GM03348 (cell line): ENCODE results near the gene CDK6.

Experiments used
- DNase-seq: peaks from one replicate; pipeline ENCODE4 v3.0.0; 2012; ENCODE audit warnings: low spot score

Gene CDK6

GRCh38 chr7:92793656-92794205 lies 42.6 kb downstream of the CDK6 start:
- no peak for DNase-seq

- DNase-seq: peak; percentile 79
Observed at GRCh38 chr7:92790992-92791391, 45.4 kb downstream of the CDK6 start.

DNA sequence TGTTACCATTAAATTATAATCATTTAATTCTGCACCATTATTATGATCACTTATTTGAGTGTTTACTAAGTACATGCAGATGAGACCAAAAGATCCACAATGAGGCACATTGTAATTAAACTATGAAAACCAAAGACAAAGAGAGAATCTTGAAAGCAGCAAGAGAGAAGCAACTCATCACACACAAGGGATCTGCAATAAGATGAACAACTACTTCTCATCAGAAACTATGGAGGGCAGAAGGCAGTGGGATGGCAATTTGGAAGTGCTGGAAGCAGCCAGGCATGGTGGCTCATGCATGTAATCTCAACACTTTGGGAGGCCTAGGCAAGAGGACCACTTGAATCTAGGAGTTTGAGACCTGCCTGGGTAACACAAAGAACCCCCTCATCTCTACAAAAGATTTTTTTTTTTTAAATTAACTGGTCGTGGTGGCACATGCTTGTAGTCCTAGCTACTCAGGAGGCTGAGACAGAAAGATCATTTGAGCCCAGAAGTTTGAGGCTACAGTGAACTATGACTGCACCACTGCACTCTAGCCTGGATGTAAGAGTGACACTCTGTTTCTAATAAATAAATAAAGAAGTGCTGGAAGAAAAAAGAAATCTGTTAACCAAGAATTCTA lies 47.7 kb downstream of the CDK6 start:
- no peak for DNase-seq

DNA sequence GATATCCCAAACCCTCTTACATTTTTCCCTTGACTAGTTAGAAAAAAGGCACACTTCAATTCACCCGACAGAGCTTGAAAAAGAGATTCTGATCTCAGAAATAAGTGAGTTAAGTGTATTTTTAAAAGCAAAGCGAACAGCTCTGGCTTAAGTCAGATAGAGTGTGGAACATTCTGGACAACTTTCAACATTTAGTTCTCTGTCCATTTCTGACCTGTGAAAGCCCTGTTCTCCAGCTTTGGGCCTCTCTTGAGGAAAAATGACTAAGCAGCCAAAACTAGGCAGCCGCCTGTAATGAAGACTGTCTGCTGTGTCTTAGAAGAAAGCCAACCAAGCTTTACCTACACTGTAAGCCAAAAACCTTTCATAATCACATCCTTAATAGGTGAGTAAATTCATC lies 50.5 kb downstream of the CDK6 start:
- peak; percentile 51 for DNase-seq

DNA sequence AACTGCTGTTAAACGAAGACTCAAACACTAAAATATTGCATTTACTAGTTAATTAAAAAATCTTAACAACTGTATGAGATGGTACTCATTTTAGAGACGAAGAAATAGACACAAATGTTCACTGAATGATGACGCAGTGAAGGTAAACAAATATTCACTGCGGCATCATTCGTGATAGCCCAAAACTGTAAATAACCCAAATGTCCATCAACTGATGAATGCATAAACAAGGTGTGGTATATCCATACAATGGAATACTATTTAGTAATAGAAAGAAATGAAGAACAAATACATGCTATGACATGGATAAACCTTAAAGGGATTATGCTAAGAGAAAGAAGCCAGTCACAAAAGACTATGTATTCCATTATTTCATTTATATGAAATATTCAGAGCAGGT lies 51.4 kb downstream of the CDK6 start:
- DNase-seq: no peak

- DNase-seq: no peak
Observed at GRCh38 chr7:92783260-92784201, 52.8 kb downstream of the CDK6 start.

- no peak for DNase-seq
Observed at GRCh38 chr7:92782855-92783254, 53.5 kb downstream of the CDK6 start.

DNA sequence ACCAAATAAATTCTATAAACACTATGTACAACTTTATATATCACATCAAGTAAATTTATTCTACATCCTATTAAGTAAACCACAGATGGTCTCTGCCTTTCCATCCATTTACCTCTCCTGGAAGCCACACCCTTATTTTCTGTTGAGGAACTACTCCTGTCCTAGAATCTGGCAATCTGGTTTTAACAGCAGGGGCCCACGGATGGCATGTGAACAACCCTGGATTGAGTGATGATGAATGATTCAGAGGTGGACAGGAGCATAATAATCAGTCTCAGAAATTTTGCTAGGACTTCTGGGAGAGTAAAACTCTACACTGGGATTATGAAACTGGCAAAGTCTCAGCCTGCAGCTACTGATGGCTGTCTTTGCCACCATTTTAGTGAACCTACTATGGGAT lies 54.1 kb downstream of the CDK6 start:
- no peak for DNase-seq

- no peak for DNase-seq
Observed at GRCh38 chr7:92781117-92781720, 55.2 kb downstream of the CDK6 start.

DNA sequence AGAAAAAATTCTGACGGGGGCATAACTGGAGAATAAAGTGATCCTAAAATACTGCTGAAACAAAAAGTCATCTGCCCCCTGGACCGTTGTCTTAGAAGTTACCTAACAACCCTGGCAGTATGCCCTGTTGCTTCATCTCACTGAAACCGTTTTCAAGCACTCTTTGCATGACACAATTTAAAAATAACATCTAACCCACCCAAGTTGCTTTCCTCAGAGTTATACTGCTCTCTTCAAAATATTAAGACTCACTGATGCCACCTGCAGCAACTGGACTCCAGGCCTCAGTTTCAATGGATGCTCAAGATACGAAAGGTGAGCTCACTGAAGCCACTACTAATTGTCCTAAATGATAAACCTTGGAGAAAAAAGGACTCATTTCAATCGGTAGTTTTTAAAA lies 57.4 kb downstream of the CDK6 start:
- peak; percentile 46 for DNase-seq

DNA sequence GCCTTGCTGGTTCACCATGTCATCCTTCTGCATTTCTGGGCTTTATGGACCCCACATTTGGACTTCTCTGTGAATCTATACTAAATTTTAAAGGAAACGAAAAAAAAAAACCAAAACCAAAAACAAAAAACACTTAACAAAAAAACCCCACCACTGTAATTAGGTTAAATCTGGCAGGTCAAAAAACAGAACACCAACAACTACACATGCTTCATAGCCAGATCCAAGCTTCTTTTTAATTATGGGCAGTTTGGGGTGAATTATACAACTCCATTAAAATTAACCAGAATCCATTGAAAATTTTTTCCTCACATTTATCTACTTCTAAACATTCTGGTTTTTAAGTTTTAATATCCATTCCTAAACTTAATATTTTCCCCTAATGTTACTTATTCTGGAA lies 58.4 kb downstream of the CDK6 start:
- DNase-seq: no peak

DNA sequence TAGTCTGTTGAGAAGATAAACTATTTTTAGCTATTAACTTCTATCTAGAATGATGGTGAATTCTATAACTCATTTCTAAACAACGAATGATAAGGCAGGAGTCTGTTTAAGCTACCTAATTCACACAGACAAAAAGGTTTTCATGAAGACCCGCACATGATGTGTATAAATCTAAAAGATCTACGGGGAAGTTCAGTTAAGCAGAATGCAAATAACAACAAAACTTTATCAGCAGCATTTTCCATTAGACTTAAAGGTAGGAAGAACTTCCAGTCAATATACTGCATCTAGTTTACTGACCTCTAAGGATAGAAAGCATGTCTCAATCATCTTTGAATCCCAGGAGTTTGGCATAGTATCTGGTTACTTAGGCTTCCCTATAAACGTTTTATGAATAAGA lies 62.6 kb downstream of the CDK6 start:
- DNase-seq: no peak

- DNase-seq: no peak
Observed at GRCh38 chr7:92769844-92770243, 66.5 kb downstream of the CDK6 start.

- DNase-seq: no peak
Observed at GRCh38 chr7:92769394-92769699, 67.0 kb downstream of the CDK6 start.

DNA sequence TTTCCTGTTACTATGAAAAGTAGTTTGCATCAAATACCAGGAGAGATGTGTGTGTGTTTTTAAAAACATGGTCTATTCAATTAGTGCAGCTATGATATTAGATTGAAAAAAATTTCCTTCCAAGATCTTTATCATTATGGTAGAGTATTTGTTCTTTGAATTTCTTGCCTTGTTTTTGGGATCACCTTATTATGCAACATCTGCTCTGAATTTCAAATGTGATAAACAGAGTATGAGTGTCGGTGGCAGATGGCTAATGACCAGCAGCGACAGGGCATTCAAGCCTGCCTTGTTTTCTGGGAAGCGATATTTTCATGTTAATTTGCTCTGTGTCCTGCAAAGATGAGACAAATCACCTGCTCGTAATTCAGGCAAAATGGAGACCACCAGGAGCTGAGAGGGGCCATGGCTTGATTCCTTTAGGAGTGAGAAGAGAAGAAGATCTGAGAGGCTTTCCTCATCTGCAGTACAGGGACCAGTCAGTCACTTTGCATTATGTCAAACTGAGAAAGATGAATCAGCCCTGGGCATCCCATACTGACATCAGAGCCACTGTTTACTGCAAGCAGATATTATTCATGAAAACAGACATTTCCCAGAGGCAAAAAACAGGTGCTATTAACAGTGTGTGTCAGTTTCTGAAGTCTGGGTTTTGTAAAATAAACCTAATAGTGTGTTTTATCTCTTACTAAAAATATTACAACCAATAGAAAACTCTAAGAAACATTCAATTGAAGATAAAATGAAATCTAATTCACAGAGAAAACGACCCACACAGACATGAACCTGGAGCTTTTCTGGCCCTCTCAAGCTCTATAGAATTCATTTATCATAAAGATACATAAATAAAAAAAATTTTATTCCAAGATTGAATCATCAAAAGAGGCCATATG lies 67.6 kb downstream of the CDK6 start:
- DNase-seq: no peak

DNA sequence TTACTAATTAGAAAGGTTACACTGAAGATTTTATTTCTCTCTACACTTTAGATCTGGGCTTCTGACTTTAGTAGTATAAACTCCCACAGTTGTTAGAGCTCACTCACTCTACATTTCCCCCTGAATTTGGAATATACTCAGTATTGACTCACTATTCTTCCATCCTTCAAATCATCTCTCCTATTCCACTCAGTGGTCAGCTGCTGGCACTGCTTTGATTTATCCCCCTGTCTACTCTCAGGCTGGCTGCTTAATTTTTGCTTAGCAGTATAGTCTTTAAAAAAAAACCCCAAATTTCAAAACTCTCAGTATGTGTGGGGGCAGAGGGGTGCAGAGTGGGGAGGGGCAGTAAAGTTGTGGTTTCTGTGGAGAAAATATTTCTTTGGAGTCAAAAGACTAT lies 68.9 kb downstream of the CDK6 start:
- peak; percentile 33 for DNase-seq

- DNase-seq: no peak
Observed at GRCh38 chr7:92766461-92767003, 69.8 kb downstream of the CDK6 start.

- peak; percentile 68 for DNase-seq
Observed at GRCh38 chr7:92765725-92766124, 70.6 kb downstream of the CDK6 start.

- DNase-seq: peak; percentile 25
Observed at GRCh38 chr7:92763636-92764423, 72.5 kb downstream of the CDK6 start.

DNA sequence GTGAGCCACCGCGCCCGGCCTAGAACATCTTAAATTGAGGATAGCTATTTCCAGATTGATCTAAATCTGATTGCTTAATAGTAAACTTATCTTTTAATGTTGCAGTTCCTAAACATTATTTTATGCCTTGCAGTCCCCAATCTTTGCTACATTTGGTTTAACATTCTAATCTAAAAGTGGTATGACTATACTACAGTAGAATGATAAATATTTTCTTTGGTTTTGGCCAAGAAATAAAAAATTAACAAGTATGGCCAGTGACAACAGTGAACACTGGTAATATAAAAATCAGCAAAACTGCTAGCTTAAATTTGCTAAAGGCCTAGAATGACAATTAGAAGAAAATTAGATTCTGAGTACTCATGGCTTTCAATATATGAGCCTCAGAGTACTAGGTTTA lies 73.5 kb downstream of the CDK6 start:
- DNase-seq: no peak
